HG02852 (cell line): ENCODE results near the gene DNAJB8.

ENCODE experiments used
- ATAC-seq: cut with Tn5 transposase; IDR thresholded peaks from one replicate; pipeline ENCODE4 v1.9.1; 2021; ENCODE audit warnings: mild to moderate bottlenecking, moderate library complexity; ENCODE audit not compliant: unreplicated experiment

DNAJB8 gene

GRCh38 chr3:128452120-128452519, 14.6 kb downstream of the DNAJB8 start:
- no peak for ATAC-seq

GRCh38 chr3:128449111-128449638, 17.5 kb downstream of the DNAJB8 start:
- no peak for ATAC-seq

GRCh38 chr3:128448491-128448890, 18.2 kb downstream of the DNAJB8 start:
- ATAC-seq, result no peak

- ATAC-seq, result peak; percentile 44
These were observed 19.1 kb downstream of the DNAJB8 start for GRCh38 chr3:128447561-128448013.

GRCh38 chr3:128446821-128447220, 19.9 kb downstream of the DNAJB8 start:
- ATAC-seq, result no peak

GRCh38 chr3:128445357-128445756, 21.3 kb downstream of the DNAJB8 start:
- ATAC-seq, result no peak

- no peak for ATAC-seq
These were observed 22.9 kb downstream of the DNAJB8 start for GRCh38 chr3:128443771-128444170.

- ATAC-seq, result no peak
These were observed 23.7 kb downstream of the DNAJB8 start for GRCh38 chr3:128442949-128443348.

- no peak for ATAC-seq
These were observed 24.6 kb downstream of the DNAJB8 start for GRCh38 chr3:128442070-128442469.

- ATAC-seq, result no peak
These were observed 27.5 kb downstream of the DNAJB8 start for GRCh38 chr3:128439226-128439625.

GRCh38 chr3:128438488-128439072, 28.1 kb downstream of the DNAJB8 start:
- no peak for ATAC-seq

- ATAC-seq, result no peak
These were observed 30.5 kb downstream of the DNAJB8 start for GRCh38 chr3:128436214-128436613.

- no peak for ATAC-seq
These were observed 31.1 kb downstream of the DNAJB8 start for GRCh38 chr3:128435561-128435960.

- no peak for ATAC-seq
These were observed 31.6 kb downstream of the DNAJB8 start for GRCh38 chr3:128435058-128435457.

- no peak for ATAC-seq
These were observed 32.2 kb downstream of the DNAJB8 start for GRCh38 chr3:128434524-128434923.

- no peak for ATAC-seq
These were observed 32.9 kb downstream of the DNAJB8 start for GRCh38 chr3:128433837-128434165.

GRCh38 chr3:128432971-128433836, 33.5 kb downstream of the DNAJB8 start:
- ATAC-seq, result no peak

- no peak for ATAC-seq
These were observed 34.3 kb downstream of the DNAJB8 start for GRCh38 chr3:128432301-128432970.

- no peak for ATAC-seq
These were observed 34.8 kb downstream of the DNAJB8 start for GRCh38 chr3:128431803-128432300.

GRCh38 chr3:128430731-128431130, 36.0 kb downstream of the DNAJB8 start:
- ATAC-seq, result no peak

- no peak for ATAC-seq
These were observed 36.4 kb downstream of the DNAJB8 start for GRCh38 chr3:128430301-128430700.
